ENCODE data around the gene SLN.

The SLN gene

GRCh38 chr11:107689317-107690202, 22.3 kb downstream of the SLN start:
- no peaks in the 10 kb centered on the region for H3K27me3 ChIP-seq (replicated peaks; ENCODE audit: control insufficient read depth, insufficient read depth, low read length, poor library complexity, severe bottlenecking)
- peak; percentile 4 to 29 (median 8) for DNase-seq
- no peak overlapping the region for H3K4me3 ChIP-seq (ENCODE audit: insufficient read depth, low read depth, low read length, poor library complexity, severe bottlenecking)

DNA sequence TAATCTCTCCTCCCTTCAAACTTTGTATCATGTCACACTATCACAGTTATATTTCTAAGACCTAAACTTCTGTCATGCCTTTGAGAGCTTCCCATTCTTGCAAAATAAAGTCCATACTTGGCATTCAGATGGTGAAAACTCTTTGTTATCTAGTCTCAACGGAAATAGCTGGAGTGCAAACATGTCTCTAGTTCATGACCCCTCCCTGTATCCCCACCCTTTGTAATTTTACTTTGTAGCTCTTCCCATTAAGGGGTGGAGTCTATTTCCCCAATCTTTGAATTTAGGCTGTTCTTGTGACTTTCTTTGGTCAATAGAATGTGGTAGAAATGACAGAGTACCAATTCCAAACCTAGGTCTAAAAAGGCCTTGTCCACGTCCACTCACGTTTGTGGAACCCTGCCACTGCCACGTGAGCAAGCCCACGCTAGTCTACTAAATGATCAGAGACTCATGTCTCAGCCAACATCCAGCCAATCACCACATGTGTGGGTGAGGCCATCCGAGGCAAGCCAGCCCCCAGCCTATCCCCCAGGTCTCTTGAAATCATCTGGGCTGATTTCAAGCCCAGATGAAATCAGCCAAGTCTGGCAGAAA, 23.4 kb downstream of the SLN start:
- H3K9me3 ChIP-seq (ENCODE audit: control insufficient read depth, low read length) = no peaks in the 10 kb centered on the region
- H3K4me3 ChIP-seq (ENCODE audit: insufficient read depth, low read depth, low read length, poor library complexity, severe bottlenecking) = no peak overlapping the region
- DNase-seq = no peak
- H3K4me1 ChIP-seq (ENCODE audit: control insufficient read depth, insufficient read depth, low read length, poor library complexity, severe bottlenecking) = no peaks in the 10 kb centered on the region
- no peaks in the 10 kb centered on the region for H3K36me3 ChIP-seq (ENCODE audit: control insufficient read depth, insufficient read depth, low read length)
- no peaks in the 10 kb centered on the region for H3K27me3 ChIP-seq (replicated peaks; ENCODE audit: control insufficient read depth, insufficient read depth, low read length, poor library complexity, severe bottlenecking)
- no peak overlapping the region for H3K27ac ChIP-seq (ENCODE audit: insufficient read depth, low read length, poor library complexity, severe bottlenecking)

More at GRCh38 chr11:107689317-107690202, 22.3 kb downstream of the SLN start:
- Histone ChIP-seq H3K27ac (ENCODE audit: insufficient read depth, low read length, poor library complexity, severe bottlenecking) (no peak overlapping the region), H3K36me3 (ENCODE audit: control insufficient read depth, insufficient read depth, low read length) (no peaks in the 10 kb centered on the region), H3K4me1 (ENCODE audit: control insufficient read depth, insufficient read depth, low read length, poor library complexity, severe bottlenecking) (no peaks in the 10 kb centered on the region), H3K9me3 (ENCODE audit: control insufficient read depth, low read length) (no peaks in the 10 kb centered on the region)

DNA sequence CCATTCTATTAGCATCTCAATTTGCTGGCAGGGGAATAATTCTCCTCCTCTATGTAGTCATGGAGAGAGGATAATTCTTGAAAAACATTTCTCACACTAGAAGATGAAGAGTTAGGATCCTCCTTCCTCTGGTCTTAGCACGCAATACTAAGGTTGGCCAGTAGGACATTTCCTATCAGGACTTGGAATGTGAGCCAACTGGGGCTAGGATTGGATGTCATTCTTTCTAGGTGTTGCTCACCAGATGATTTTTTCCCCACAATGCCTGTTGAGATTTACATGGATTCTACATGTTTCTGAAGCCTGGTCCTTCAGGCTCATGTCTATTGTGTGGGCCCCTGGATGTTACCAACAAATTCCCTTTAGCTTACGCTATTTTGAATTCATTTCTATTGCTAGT, 28.0 kb downstream of the SLN start:
- Histone ChIP-seq H3K4me3 (ENCODE audit: insufficient read depth, low read depth, low read length, poor library complexity, severe bottlenecking) (no peak overlapping the region), H3K27ac (ENCODE audit: insufficient read depth, low read length, poor library complexity, severe bottlenecking) (no peak overlapping the region), H3K9me3 (ENCODE audit: control insufficient read depth, low read length) (no peaks in the 10 kb centered on the region), H3K27me3 (replicated peaks; ENCODE audit: control insufficient read depth, insufficient read depth, low read length, poor library complexity, severe bottlenecking) (no peaks in the 10 kb centered on the region), H3K4me1 (ENCODE audit: control insufficient read depth, insufficient read depth, low read length, poor library complexity, severe bottlenecking) (no peaks in the 10 kb centered on the region), H3K36me3 (ENCODE audit: control insufficient read depth, insufficient read depth, low read length) (no peaks in the 10 kb centered on the region)
- DNase-seq = no peak

- Histone ChIP-seq H3K36me3 (ENCODE audit: control insufficient read depth, insufficient read depth, low read length) (no peaks in the 10 kb centered on the region), H3K27me3 (replicated peaks; ENCODE audit: control insufficient read depth, insufficient read depth, low read length, poor library complexity, severe bottlenecking) (no peaks in the 10 kb centered on the region), H3K4me1 (ENCODE audit: control insufficient read depth, insufficient read depth, low read length, poor library complexity, severe bottlenecking) (no peaks in the 10 kb centered on the region), H3K9me3 (ENCODE audit: control insufficient read depth, low read length) (no peaks in the 10 kb centered on the region), H3K27ac (ENCODE audit: insufficient read depth, low read length, poor library complexity, severe bottlenecking) (no peak overlapping the region), H3K4me3 (ENCODE audit: insufficient read depth, low read depth, low read length, poor library complexity, severe bottlenecking) (no peak overlapping the region)
- DNase-seq = no peak
Observed at GRCh38 chr11:107683061-107683460, 28.8 kb downstream of the SLN start.

DNA sequence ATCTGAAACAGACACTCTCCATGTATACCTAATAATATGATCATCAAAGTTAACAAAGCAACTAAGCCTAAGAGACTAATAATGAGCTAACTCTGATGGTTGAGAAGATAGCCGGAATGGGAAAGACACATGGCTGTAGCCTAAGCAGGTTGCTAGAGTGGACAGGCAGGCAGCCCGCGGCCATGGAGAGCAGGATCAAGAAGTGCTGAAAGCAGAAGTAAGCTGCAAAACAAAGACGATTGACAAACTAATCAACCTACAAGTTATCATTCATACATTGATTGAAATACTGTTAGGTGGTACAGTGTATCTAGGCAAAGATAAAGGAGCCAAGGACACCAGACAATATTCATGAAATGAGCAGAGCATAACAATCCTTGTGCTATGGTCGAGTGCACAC, 29.3 kb downstream of the SLN start:
- DNase-seq = no peak
- Histone ChIP-seq H3K36me3 (ENCODE audit: control insufficient read depth, insufficient read depth, low read length) (no peaks in the 10 kb centered on the region), H3K27me3 (replicated peaks; ENCODE audit: control insufficient read depth, insufficient read depth, low read length, poor library complexity, severe bottlenecking) (no peaks in the 10 kb centered on the region), H3K27ac (ENCODE audit: insufficient read depth, low read length, poor library complexity, severe bottlenecking) (no peak overlapping the region), H3K9me3 (ENCODE audit: control insufficient read depth, low read length) (no peaks in the 10 kb centered on the region), H3K4me1 (ENCODE audit: control insufficient read depth, insufficient read depth, low read length, poor library complexity, severe bottlenecking) (no peaks in the 10 kb centered on the region), H3K4me3 (ENCODE audit: insufficient read depth, low read depth, low read length, poor library complexity, severe bottlenecking) (no peak overlapping the region)

- Histone ChIP-seq H3K4me1 (ENCODE audit: control insufficient read depth, insufficient read depth, low read length, poor library complexity, severe bottlenecking) (no peaks in the 10 kb centered on the region), H3K4me3 (ENCODE audit: insufficient read depth, low read depth, low read length, poor library complexity, severe bottlenecking) (no peak overlapping the region), H3K36me3 (ENCODE audit: control insufficient read depth, insufficient read depth, low read length) (no peaks in the 10 kb centered on the region), H3K27me3 (replicated peaks; ENCODE audit: control insufficient read depth, insufficient read depth, low read length, poor library complexity, severe bottlenecking) (no peaks in the 10 kb centered on the region), H3K9me3 (ENCODE audit: control insufficient read depth, low read length) (no peaks in the 10 kb centered on the region), H3K27ac (ENCODE audit: insufficient read depth, low read length, poor library complexity, severe bottlenecking) (no peak overlapping the region)
- no peak for DNase-seq
Observed at GRCh38 chr11:107682171-107682570, 29.7 kb downstream of the SLN start.

DNA sequence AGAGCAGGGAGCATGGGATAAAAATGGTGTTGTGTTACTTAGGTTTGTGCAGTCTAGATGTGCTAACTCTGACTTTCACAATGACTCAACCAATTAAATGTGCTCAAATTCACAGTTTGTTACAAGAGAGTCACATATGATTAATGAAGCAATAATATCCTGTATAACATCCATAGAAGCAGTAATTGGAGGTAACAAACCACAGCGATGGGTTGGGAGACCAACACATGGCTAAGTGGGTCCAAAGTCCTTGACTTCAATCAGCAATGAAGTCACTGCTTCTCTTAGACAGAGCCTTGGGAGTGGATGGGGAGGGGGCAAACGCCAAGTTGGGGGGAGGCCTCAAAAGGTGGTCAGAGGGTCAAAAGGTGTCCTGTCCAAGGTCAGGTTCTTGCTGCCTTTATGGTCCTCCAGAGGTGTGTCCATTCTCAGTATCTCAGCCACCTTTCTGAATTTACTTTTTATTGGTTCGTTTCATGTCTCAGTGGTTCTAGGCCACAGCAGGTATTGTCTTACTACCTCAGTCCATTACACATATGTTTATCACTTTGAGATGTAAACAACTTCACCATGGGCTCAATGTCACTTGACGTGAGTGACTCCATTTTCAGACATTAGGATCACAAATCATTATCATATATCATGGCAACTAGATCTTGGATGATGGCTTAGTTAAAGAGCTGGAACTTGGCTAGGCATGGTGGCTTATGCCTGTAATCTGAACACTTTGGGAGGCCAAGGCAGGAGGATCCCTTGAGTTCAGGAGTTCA, 32.4 kb downstream of the SLN start:
- no peaks in the 10 kb centered on the region for H3K27me3 ChIP-seq (replicated peaks; ENCODE audit: control insufficient read depth, insufficient read depth, low read length, poor library complexity, severe bottlenecking)

GRCh38 chr11:107678632-107678971, 33.3 kb downstream of the SLN start:
- DNase-seq = no peak
- Histone ChIP-seq H3K9me3 (ENCODE audit: control insufficient read depth, low read length) (no peaks in the 10 kb centered on the region), H3K36me3 (ENCODE audit: control insufficient read depth, insufficient read depth, low read length) (no peaks in the 10 kb centered on the region), H3K4me3 (ENCODE audit: insufficient read depth, low read depth, low read length, poor library complexity, severe bottlenecking) (no peak overlapping the region), H3K4me1 (ENCODE audit: control insufficient read depth, insufficient read depth, low read length, poor library complexity, severe bottlenecking) (no peaks in the 10 kb centered on the region), H3K27me3 (replicated peaks; ENCODE audit: control insufficient read depth, insufficient read depth, low read length, poor library complexity, severe bottlenecking) (no peaks in the 10 kb centered on the region), H3K27ac (ENCODE audit: insufficient read depth, low read length, poor library complexity, severe bottlenecking) (no peak overlapping the region)

More for the DNA sequence above, 32.4 kb downstream of the SLN start:
- Histone ChIP-seq H3K9me3 (ENCODE audit: control insufficient read depth, low read length) (no peaks in the 10 kb centered on the region), H3K4me3 (ENCODE audit: insufficient read depth, low read depth, low read length, poor library complexity, severe bottlenecking) (no peak overlapping the region), H3K4me1 (ENCODE audit: control insufficient read depth, insufficient read depth, low read length, poor library complexity, severe bottlenecking) (no peaks in the 10 kb centered on the region), H3K36me3 (ENCODE audit: control insufficient read depth, insufficient read depth, low read length) (no peaks in the 10 kb centered on the region), H3K27ac (ENCODE audit: insufficient read depth, low read length, poor library complexity, severe bottlenecking) (no peak overlapping the region)
- DNase-seq = no peak

- Histone ChIP-seq H3K4me3 (ENCODE audit: insufficient read depth, low read depth, low read length, poor library complexity, severe bottlenecking) (no peak overlapping the region), H3K9me3 (ENCODE audit: control insufficient read depth, low read length) (no peaks in the 10 kb centered on the region), H3K27ac (ENCODE audit: insufficient read depth, low read length, poor library complexity, severe bottlenecking) (no peak overlapping the region), H3K4me1 (ENCODE audit: control insufficient read depth, insufficient read depth, low read length, poor library complexity, severe bottlenecking) (no peaks in the 10 kb centered on the region), H3K27me3 (replicated peaks; ENCODE audit: control insufficient read depth, insufficient read depth, low read length, poor library complexity, severe bottlenecking) (no peaks in the 10 kb centered on the region), H3K36me3 (ENCODE audit: control insufficient read depth, insufficient read depth, low read length) (no peaks in the 10 kb centered on the region)
- DNase-seq = no peak
Observed at GRCh38 chr11:107677924-107678631, 33.8 kb downstream of the SLN start.
